ENCODE results near the gene ZNF423.

ZNF423 gene

DNA sequence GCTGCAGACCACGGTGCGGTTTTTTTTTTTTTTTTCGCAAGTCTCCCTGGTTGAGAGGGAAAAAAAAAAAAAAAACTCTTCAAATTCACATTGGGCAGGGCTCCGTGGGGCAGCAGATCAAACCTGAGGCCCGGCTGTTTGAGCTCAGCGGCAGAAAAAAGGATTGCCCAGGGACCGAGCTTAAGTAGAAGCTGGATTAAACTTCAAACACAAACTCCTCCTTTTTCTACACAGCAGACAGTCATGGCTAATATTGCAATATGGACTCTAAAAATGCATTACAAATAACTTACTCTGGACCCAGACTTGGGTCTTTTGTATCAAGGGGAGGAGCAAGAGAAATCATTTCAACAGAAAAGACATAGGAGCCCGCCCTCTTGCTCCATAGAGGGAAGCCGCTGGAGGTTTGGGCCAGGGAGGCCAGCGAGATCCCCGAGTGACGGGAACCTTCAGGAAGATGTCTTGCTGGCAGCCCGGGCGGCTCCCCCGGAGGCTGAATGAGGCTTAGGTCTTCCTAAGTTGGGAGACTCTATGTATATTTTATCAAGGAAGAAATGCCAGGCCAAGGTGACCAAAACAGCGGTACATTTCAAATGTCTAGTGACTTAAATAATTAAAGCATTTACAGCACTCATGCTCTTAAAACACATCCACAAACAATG lies 167.7 kb downstream of the ZNF423 start:
- H3K9me2 ChIP-seq (ENCODE audit: low read depth, low read length): no peaks in the 10 kb centered on the region
- no peak for TF ChIP-seq EZH2 (IDR thresholded peaks at IDR 0.05; ENCODE audit: borderline replicate concordance, low read length)
- TF ChIP-seq, protein P1, sequence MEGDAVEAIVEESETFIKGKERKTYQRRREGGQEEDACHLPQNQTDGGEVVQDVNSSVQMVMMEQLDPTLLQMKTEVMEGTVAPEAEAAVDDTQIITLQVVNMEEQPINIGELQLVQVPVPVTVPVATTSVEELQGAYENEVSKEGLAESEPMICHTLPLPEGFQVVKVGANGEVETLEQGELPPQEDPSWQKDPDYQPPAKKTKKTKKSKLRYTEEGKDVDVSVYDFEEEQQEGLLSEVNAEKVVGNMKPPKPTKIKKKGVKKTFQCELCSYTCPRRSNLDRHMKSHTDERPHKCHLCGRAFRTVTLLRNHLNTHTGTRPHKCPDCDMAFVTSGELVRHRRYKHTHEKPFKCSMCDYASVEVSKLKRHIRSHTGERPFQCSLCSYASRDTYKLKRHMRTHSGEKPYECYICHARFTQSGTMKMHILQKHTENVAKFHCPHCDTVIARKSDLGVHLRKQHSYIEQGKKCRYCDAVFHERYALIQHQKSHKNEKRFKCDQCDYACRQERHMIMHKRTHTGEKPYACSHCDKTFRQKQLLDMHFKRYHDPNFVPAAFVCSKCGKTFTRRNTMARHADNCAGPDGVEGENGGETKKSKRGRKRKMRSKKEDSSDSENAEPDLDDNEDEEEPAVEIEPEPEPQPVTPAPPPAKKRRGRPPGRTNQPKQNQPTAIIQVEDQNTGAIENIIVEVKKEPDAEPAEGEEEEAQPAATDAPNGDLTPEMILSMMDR (IDR thresholded peaks at IDR 0.05; ENCODE audit: low read length): no peak
- no peak overlapping the region for H3K4me2 ChIP-seq (ENCODE audit: low read length)
- no peak overlapping the region for H3K4me3 ChIP-seq (ENCODE audit: low read depth, low read length, poor library complexity, severe bottlenecking)
- H3K79me2 ChIP-seq (ENCODE audit: insufficient read depth, low read length): no peaks in the 10 kb centered on the region
- H2AFZ ChIP-seq (ENCODE audit: low read length): no peak overlapping the region
- no peak overlapping the region for H3K27ac ChIP-seq (ENCODE audit: low read depth, low read length, poor library complexity, severe bottlenecking)
- H3K9me3 ChIP-seq (ENCODE audit: low read length): no peaks in the 10 kb centered on the region
- H3K27me3 ChIP-seq (ENCODE audit: insufficient read depth, low read length): 0 out of 2 replicates have a peak, but pooled peaks cover 6% of the 10 kb centered on the region
- H3K36me3 ChIP-seq (ENCODE audit: insufficient read depth, low read length): no peaks in the 10 kb centered on the region
- no peaks in the 10 kb centered on the region for H4K20me1 ChIP-seq (ENCODE audit: insufficient read depth, low read length)
- no peak overlapping the region for H3K9ac ChIP-seq (ENCODE audit: low read length)
- no peaks in the 10 kb centered on the region for H3F3A ChIP-seq (ENCODE audit: insufficient read depth, low read length)
- no peaks in the 10 kb centered on the region for H3K4me1 ChIP-seq (ENCODE audit: insufficient read depth, low read length, severe bottlenecking)

DNA sequence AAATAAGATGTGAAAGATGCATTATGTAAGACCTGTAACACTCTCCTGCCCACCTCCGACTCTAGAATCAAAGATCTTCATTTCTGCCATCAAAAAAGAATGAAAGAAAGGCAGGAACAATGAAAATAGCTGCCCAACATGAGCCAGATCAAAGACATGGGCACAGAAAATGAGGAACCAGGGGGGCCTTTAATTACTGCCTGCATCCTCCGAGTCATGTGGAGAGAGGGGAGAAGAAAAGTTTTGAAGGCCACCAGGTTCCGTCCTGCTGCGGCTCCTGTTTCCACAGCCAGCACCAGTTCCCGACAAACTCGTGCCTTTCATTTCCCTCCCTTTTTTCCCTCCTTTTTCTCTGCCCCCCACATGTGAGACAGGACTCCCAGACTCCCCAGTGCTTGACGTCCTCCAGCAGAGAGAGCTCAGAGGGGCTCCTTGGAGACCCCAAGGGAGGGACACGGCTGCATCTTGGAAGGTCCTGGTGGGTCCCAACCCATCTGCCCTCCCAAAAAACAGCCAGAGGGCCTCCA lies 168.4 kb downstream of the ZNF423 start:
- Histone ChIP-seq H3K4me3 (ENCODE audit: low read depth, low read length, poor library complexity, severe bottlenecking) (no peak overlapping the region), H3F3A (ENCODE audit: insufficient read depth, low read length) (no peaks in the 10 kb centered on the region), H3K36me3 (ENCODE audit: insufficient read depth, low read length) (no peaks in the 10 kb centered on the region), H3K27me3 (ENCODE audit: insufficient read depth, low read length) (0 out of 2 replicates have a peak, but pooled peaks cover 6% of the 10 kb centered on the region), H3K9me2 (ENCODE audit: low read depth, low read length) (no peaks in the 10 kb centered on the region), H4K20me1 (ENCODE audit: insufficient read depth, low read length) (no peaks in the 10 kb centered on the region), H3K27ac (ENCODE audit: low read depth, low read length, poor library complexity, severe bottlenecking) (no peak overlapping the region), H3K4me1 (ENCODE audit: insufficient read depth, low read length, severe bottlenecking) (no peaks in the 10 kb centered on the region), H3K79me2 (ENCODE audit: insufficient read depth, low read length) (no peaks in the 10 kb centered on the region), H3K4me2 (ENCODE audit: low read length) (no peak overlapping the region), H2AFZ (ENCODE audit: low read length) (no peak overlapping the region), H3K9ac (ENCODE audit: low read length) (no peak overlapping the region), H3K9me3 (ENCODE audit: low read length) (no peaks in the 10 kb centered on the region)
- TF ChIP-seq, protein P1 (IDR thresholded peaks at IDR 0.05; ENCODE audit: low read length): no peak
- no peak for TF ChIP-seq EZH2 (IDR thresholded peaks at IDR 0.05; ENCODE audit: borderline replicate concordance, low read length)

DNA sequence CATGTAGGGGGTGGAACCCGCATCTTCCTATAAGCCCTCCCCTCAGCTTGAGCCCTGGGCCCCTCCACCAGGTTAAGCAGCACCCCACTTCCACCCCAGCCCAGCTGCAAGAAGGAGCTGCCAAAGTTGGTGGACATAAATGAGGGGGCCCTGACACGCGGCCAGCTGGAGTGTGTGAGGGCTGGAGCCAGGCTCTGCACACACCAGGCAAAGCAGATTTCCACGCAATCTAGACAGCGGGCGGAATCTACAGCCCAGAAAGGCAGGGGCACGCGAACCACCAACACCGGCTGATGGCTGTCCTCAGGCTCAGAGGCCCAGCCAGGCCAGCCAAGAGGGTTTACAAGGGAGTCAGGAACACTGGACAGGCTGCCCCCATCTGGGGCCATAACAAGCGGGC lies 171.2 kb downstream of the ZNF423 start:
- Histone ChIP-seq H3K36me3 (ENCODE audit: insufficient read depth, low read length) (no peaks in the 10 kb centered on the region), H3F3A (ENCODE audit: insufficient read depth, low read length) (no peaks in the 10 kb centered on the region), H3K27ac (ENCODE audit: low read depth, low read length, poor library complexity, severe bottlenecking) (no peak overlapping the region), H3K9ac (ENCODE audit: low read length) (no peak overlapping the region), H4K20me1 (ENCODE audit: insufficient read depth, low read length) (no peaks in the 10 kb centered on the region), H3K79me2 (ENCODE audit: insufficient read depth, low read length) (no peaks in the 10 kb centered on the region), H3K4me1 (ENCODE audit: insufficient read depth, low read length, severe bottlenecking) (no peaks in the 10 kb centered on the region), H3K4me2 (ENCODE audit: low read length) (no peak overlapping the region), H3K9me3 (ENCODE audit: low read length) (no peaks in the 10 kb centered on the region), H3K27me3 (ENCODE audit: insufficient read depth, low read length) (no peaks in the 10 kb centered on the region; the same call in 1 of the 2 replicates), H2AFZ (ENCODE audit: low read length) (no peak overlapping the region), H3K9me2 (ENCODE audit: low read depth, low read length) (no peaks in the 10 kb centered on the region), H3K4me3 (ENCODE audit: low read depth, low read length, poor library complexity, severe bottlenecking) (no peak overlapping the region)
- TF ChIP-seq EZH2 (IDR thresholded peaks at IDR 0.05; ENCODE audit: borderline replicate concordance, low read length): no peak
- TF ChIP-seq, protein P1 (IDR thresholded peaks at IDR 0.05; ENCODE audit: low read length): no peak
